ENCODE results near the gene ABCB8. TPM values are rescaled to one million over a fixed set of nuclear protein-coding genes. Genes with fewer than 3 reads are reported as not detected.

Gene ABCB8
- total RNA-seq, 2 experiments from 2014 or later = 55.8 to 56.4 TPM

DNA sequence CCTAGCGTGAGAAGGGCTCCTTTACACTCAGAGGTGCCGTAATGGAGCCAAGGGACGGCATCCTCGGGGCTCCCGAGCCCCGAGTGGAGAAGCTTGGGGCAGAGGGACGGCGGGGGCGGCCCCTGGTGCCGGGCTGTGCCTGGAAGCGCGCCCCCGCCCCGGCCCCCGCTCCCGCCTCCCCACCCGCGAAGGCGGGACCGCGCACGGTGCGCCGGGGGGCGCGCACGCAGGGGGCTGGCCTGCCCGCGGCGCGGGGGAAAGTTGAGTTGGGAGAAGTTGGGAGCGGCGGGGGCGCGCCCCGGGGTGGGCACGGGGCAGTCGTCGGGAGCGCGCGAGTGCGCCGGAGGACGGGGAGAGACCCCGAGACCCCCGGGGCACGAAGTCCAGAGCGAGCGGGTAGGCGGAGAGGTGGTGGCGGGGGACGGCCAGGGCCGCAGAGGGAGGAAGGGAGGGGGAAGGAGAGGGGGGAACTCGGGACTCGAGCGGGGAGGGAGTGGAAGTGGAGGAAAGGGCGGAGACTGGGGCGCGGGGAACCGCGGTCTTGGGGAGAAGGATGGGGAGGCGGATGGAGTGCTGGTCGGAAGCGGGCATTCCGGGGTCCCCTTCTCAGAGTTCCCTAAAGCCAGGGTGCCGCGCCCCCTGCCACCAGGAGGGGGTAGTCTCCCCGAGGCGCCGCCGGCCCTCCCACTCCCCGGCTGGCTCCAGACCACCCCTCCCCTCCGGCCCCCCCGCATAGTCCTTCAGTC is 31.3 kb downstream of the ABCB8 start, which contains the start of gene SLC4A2:
SLC4A2 (plus strand) TSS at position 223 of the 746 bp plus-strand sequence. CDS start 2,399 bp downstream, outside the sequence.
- CTCF ChIA-PET = interaction anchor here (1.0 to 2.4 kb wide), 6 partner anchors 9 to 110 kb away, joined by 3 to 7 read pairs (median 3); partner anchors contain the start of genes AGAP3 and FASTK
- POLR2A ChIA-PET = interaction anchor here (0.6 to 1.2 kb wide), 4 partner anchors 9 to 40 kb away, joined by 3 to 4 read pairs (median 3); no protein-coding TSS in a partner anchor

DNA sequence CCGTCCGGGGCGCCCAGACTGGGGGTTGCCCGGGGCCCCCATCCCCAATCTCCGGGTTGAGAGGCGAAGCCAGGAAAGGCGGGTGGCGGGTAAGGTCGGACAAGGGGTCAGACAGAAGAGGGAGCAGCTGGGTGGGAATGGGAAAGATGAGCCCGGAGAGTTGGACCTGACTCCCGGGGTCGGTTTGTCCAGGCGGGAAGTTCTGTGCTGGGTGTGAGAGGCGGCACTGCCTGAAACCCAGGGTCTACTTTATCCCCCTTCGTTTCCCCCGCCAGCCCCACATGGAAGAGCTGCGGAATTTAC is 31.8 kb downstream of the ABCB8 start:
- POLR2A ChIA-PET = interaction anchor here (0.6 to 0.7 kb wide), 3 partner anchors 25 to 106 kb away, joined by 3 read pairs; no protein-coding TSS in a partner anchor
- CTCF ChIA-PET = interaction anchor here (1.0 to 1.5 kb wide), 5 partner anchors 9 to 97 kb away, joined by 3 to 6 read pairs (median 3); partner anchors contain the start of gene FASTK

- POLR2A ChIA-PET = interaction anchor here (0.6 to 0.7 kb wide), 4 partner anchors 24 to 105 kb away, joined by 3 read pairs; no protein-coding TSS in a partner anchor
- CTCF ChIA-PET = interaction anchor here (0.6 to 1.5 kb wide), 7 partner anchors 8 to 243 kb away, joined by 3 to 6 read pairs (median 4); partner anchors contain the start of gene FASTK
Observed at GRCh38 chr7:151060416-151061212, 32.4 kb downstream of the ABCB8 start.

DNA sequence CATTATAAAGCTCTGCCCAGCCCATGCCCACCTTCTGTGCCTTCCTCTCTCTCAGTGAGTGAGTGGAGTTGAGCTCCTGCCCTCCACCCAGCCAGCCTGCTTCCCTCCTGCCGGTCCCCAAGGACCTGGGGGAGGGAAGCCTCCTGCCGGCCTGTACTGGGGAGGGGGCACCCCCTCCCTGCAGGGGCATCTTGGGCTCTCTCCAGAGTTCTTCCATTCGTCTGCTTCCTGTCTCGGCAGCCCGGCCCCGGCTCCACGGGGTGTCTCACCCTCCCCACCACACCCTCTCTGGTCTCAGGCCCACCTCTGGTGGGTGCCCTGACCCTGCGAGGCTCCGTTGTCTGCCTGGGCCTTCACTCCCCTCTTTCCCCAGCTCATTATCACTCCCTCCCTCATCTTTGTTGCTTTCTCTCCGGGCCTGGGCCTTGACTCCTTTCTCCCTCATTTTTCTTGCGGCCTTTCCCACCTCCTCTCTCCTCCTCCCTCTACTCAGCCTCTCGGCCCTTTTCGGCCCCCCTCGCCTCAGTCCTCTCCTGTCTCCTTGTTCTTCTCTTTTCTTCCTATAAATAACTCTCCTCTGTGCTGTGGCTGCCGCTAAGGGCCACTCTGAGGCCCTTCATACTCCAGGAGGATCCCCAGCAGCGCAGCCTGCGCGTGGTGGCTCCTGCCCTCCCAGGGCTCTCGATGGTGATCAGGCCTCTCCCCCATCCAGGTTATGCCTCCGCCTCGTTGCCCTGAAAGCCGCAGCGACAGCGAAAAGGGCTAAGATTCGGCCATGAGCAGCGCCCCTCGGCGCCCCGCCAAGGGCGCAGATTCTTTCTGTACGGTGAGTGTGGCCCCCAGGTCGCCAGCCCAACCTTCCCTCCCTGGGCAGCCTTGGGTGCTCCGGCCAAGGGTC is 33.2 kb downstream of the ABCB8 start:
- POLR2A ChIA-PET = interaction anchor here (0.6 kb wide), 1 partner anchor 36 kb away, joined by 3 read pairs; no protein-coding TSS in a partner anchor

DNA sequence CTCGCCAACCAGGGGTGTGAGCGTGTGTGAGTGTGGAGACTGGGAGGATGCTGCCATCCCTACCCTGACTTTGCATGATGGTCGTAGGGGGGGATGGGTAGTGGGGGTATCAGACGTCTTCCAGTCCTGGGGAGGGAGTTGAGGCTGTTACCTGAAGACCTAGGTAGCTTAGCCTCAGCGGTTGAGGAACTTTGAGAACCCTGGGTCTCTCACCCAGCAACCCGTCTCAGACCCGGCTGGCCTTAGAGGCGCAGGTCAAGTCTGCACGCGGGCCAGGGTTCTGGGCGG is 33.8 kb downstream of the ABCB8 start:
- CTCF ChIA-PET = interaction anchor here (1.5 to 1.9 kb wide), 3 partner anchors 12 to 48 kb away, joined by 3 to 7 read pairs (median 4); partner anchors contain the start of gene FASTK
- POLR2A ChIA-PET = no interaction called here

More for the DNA sequence above, 33.2 kb downstream of the ABCB8 start:
- CTCF ChIA-PET = interaction anchor here (1.5 to 1.9 kb wide), 5 partner anchors 13 to 99 kb away, joined by 3 to 7 read pairs (median 4); partner anchors contain the start of gene FASTK

- ChIA-PET POLR2A (interaction anchor here (0.6 kb wide), 1 partner anchor 240 kb away, joined by 3 read pairs; no protein-coding TSS in a partner anchor), CTCF (interaction anchor here (0.7 to 1.9 kb wide), 5 partner anchors 10 to 235 kb away, joined by 3 to 7 read pairs (median 4); partner anchors contain the start of gene FASTK)
Observed at GRCh38 chr7:151062399-151063211, 34.4 kb downstream of the ABCB8 start.

GRCh38 chr7:151063212-151063561 is 34.9 kb downstream of the ABCB8 start:
- ChIA-PET CTCF (interaction anchor here (0.9 to 1.9 kb wide), 4 partner anchors 9 to 47 kb away, joined by 3 to 7 read pairs (median 4); partner anchors contain the start of gene FASTK), POLR2A (interaction anchor here (0.6 kb wide), 1 partner anchor 240 kb away, joined by 3 read pairs; no protein-coding TSS in a partner anchor)

- ChIA-PET POLR2A (no interaction called here), CTCF (no interaction called here)
Observed at GRCh38 chr7:151064454-151064853, 36.2 kb downstream of the ABCB8 start.

GRCh38 chr7:151064993-151065392 is 36.7 kb downstream of the ABCB8 start:
- CTCF ChIA-PET = interaction anchor here (1.2 kb wide), 1 partner anchor 37 kb away, joined by 3 read pairs; the partner anchor contains the start of gene ABCB8
- POLR2A ChIA-PET = no interaction called here

DNA sequence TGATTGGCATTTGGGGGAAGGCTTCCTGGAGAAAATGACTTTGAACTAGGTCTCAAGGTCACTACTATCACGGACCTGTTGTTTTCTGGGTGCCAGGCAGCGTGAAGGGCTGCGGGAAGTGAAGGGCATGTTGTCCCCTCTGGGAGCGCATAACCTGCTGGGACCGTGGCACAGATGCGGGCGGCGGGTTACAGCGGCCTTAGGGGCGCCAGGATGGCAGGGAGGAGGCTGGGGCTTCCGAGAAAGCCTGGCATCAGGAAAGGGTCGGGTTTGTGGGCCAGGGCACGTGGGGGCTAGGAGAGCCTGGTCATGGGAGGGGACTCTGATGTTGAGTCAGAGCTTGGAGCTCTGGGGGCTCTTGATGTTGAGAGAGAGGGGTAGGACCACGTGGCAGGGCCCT is 37.3 kb downstream of the ABCB8 start:
- CTCF ChIA-PET = interaction anchor here (1.2 kb wide), 1 partner anchor 37 kb away, joined by 3 read pairs; the partner anchor contains the start of gene ABCB8
- POLR2A ChIA-PET = interaction anchor here (1.2 kb wide), 1 partner anchor 12 kb away, joined by 4 read pairs; no protein-coding TSS in a partner anchor

- ChIA-PET POLR2A (interaction anchor here (1.2 kb wide), 1 partner anchor 11 kb away, joined by 4 read pairs; no protein-coding TSS in a partner anchor), CTCF (no interaction called here)
Observed at GRCh38 chr7:151066273-151066974, 38.2 kb downstream of the ABCB8 start.

DNA sequence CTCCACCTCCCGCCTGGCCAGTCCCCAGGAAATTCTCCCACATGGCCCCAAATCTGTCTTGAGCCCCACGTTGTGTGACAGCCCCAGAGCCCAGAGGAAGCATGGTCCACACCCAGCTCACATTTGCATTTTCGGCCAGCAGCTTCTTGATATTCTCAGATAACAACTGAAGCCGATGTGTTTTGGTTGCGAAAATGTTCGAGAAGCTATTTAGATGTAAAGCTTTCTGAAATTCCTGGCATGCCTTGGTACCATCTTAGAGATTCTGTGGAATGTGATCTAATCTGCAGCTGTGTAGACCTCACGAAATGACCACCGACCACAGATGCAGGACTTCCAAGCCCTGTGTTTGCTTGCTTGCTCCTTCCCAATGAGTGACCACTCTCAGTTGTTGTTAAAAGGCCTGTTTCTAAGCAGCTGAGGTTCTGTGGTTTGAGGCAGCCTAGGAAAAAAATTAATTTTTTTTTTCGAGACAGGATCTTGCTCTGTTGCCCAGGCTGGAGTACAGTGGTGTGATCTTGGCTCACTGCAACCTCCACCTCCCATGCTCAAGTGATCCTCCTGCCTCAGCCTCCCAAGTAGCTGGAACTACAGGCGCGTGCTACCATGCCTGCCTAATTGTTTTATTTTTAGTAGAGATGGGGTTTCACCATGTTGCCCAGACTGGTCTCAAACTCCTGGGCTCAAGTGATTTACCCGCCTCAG is 40.0 kb downstream of the ABCB8 start:
- CTCF ChIA-PET = interaction anchor here (1.2 to 1.3 kb wide), 2 partner anchors 8 to 43 kb away, joined by 3 to 5 read pairs; no protein-coding TSS in a partner anchor
- POLR2A ChIA-PET = interaction anchor here (1.1 kb wide), 1 partner anchor 9 kb away, joined by 4 read pairs; the partner anchor contains the start of gene SLC4A2

- POLR2A ChIA-PET = no interaction called here
- CTCF ChIA-PET = interaction anchor here (1.0 kb wide), 1 partner anchor 9 kb away, joined by 3 read pairs; no protein-coding TSS in a partner anchor
Observed at GRCh38 chr7:151069841-151070573, 41.8 kb downstream of the ABCB8 start.

DNA sequence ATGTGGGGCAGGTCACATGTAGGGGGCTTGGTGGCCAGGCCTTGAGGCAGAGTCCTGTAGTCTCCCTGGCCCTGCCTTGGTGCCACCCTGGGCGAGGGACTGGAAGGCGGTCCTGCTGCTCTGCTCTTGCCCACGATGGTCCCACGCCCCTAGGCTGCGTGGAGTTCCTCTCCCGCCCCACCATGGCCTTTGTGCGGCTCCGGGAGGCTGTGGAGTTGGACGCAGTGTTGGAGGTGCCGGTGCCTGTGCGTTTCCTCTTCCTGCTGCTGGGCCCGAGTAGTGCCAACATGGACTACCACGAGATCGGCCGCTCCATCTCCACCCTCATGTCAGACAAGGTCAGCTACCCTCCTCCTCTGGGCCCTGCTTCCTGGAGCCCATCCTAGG is 42.3 kb downstream of the ABCB8 start:
- POLR2A ChIA-PET = no interaction called here
- CTCF ChIA-PET = interaction anchor here (1.0 kb wide), 1 partner anchor 9 kb away, joined by 3 read pairs; no protein-coding TSS in a partner anchor

DNA sequence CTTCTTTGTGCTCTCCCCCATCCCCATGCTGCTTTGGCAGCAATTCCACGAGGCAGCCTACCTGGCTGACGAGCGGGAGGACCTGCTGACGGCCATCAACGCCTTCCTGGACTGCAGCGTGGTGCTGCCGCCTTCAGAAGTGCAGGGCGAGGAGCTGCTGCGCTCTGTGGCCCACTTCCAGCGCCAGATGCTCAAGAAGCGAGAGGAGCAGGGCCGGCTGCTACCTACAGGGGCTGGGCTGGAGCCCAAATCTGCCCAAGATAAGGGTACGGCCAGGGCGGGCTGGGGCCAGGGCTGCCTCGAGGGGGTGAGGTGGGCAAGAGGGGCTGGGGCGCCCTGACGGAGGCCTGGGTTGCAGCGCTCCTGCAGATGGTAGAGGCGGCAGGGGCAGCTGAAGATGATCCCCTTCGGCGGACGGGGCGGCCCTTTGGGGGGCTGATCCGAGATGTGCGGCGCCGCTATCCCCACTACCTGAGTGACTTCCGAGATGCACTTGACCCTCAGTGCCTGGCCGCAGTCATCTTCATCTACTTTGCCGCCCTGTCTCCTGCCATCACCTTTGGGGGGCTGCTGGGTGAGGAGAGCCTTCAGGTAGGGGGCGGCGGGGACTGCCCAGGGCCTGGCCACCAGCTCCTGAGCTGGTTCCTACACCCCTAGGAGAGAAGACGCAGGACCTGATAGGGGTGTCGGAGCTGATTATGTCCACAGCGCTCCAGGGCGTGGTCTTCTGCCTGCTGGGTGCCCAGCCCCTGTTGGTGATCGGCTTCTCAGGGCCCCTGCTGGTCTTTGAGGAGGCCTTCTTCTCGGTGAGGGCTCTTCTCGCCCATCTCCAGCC is 43.0 kb downstream of the ABCB8 start:
- CTCF ChIA-PET = interaction anchor here (1.0 kb wide), 1 partner anchor 8 kb away, joined by 3 read pairs; no protein-coding TSS in a partner anchor
- POLR2A ChIA-PET = no interaction called here
